Aorta (tissue), 4 donors: ENCODE data around the gene MFSD2A. TPM values are rescaled to one million over a fixed set of nuclear protein-coding genes. Genes with fewer than 3 reads are reported as not detected.

Experiments
- polyA plus RNA-seq, 2 donors: library from polyadenylated mRNA; stranded (reverse); fragments of 200-250 nt; gene quantifications; one replicate each; pipeline ENCODE4 v1.2.3, GENCODE V29; 2013
- total RNA-seq, 2 donors: library from RNA; stranded (reverse); fragmentation: NEBNext Ultra II Directional; extraction: Animal tissue kit (Norgen Biotek cat#: 25700); gene quantifications; one replicate each; pipeline ENCODE4 v1.2.1, GENCODE V29; 2021
- donor health status: healthy with polysubstance abuse.
- donor health status: Bipolar disorder and iron deficiency.
- donor health status: DM: no; HTN: no; CAD: no.
- donor health status: DM: yes; HTN: yes; CAD: no.

MFSD2A gene
- total and polyA plus RNA-seq, 4 donors: 0.31 to 3.3 (median 1.4) TPM

Other genes starting within 250 kb of the MFSD2A start
- gene PPIE, start 216.3 kb upstream of the MFSD2A start, total RNA-seq: 10 to 100 TPM; 34.4 to 38.5 TPM
- gene PPIE, start 216.3 kb upstream of the MFSD2A start, polyA plus RNA-seq: 10 to 100 TPM; 46.8 to 60.2 TPM
- gene OXCT2, start 183.8 kb upstream of the MFSD2A start, total RNA-seq: 1 to 10 TPM in 1 of 2 donors, not detected in 1; 1.3 TPM
- gene OXCT2, start 183.8 kb upstream of the MFSD2A start, polyA plus RNA-seq: under 1 TPM in 1 of 2 donors, not detected in 1; 0.08 TPM
- gene BMP8B, start 166.3 kb upstream of the MFSD2A start, total RNA-seq: 1 to 10 TPM in 1 of 2 donors, under 1 TPM in 1; 0.81 to 1.4 TPM
- 1 to 10 TPM in 1 of 2 donors, under 1 TPM in 1; 0.03 to 1.0 TPM for gene BMP8B, start 166.3 kb upstream of the MFSD2A start, polyA plus RNA-seq
- 10 to 100 TPM; 15.3 to 17.3 TPM for gene TRIT1, start 71.6 kb upstream of the MFSD2A start, total RNA-seq
- 10 to 100 TPM in 1 of 2 donors, 1 to 10 TPM in 1; 9.4 to 12.3 TPM for gene TRIT1, start 71.6 kb upstream of the MFSD2A start, polyA plus RNA-seq
- 1 to 10 TPM in 1 of 2 donors, under 1 TPM in 1; 0.45 to 1.2 TPM for gene MYCL, start 53.2 kb upstream of the MFSD2A start, total RNA-seq
- under 1 TPM in 1 of 2 donors, not detected in 1; 0.50 TPM for gene MYCL, start 53.2 kb upstream of the MFSD2A start, polyA plus RNA-seq
- 100 to 1,000 TPM; 373 to 493 TPM for gene CAP1, start 85.6 kb downstream of the MFSD2A start, total RNA-seq
- 100 to 1,000 TPM; 209 to 269 TPM for gene CAP1, start 85.6 kb downstream of the MFSD2A start, polyA plus RNA-seq
- 10 to 100 TPM; 80.5 to 84.2 TPM for gene PPT1, start 142.1 kb downstream of the MFSD2A start, total RNA-seq
- gene PPT1, start 142.1 kb downstream of the MFSD2A start, polyA plus RNA-seq: 10 to 100 TPM; 56.7 to 93.7 TPM
- 10 to 100 TPM; 20.0 to 25.1 TPM for gene RLF, start 206.2 kb downstream of the MFSD2A start, total RNA-seq
- 1 to 10 TPM; 3.1 to 5.9 TPM for gene RLF, start 206.2 kb downstream of the MFSD2A start, polyA plus RNA-seq